Activated naive CD4-positive, alpha-beta T cell treated with anti-CD3 and anti-CD28 coated beads, Interleukin-2, amount 50 U/mL, for 24 hours (primary cell): ENCODE measurements around the gene CORO2A.

Experiments used
- H3K27ac Mint-ChIP-seq: one replicate; pipeline ENCODE4 v1.8.0; 2021; ENCODE audit warnings: mild to moderate bottlenecking, mixed read lengths
- H3K27me3 Mint-ChIP-seq: one replicate; pipeline ENCODE4 v1.8.0; 2021; ENCODE audit warnings: mixed read lengths
- H3K36me3 Mint-ChIP-seq: one replicate; pipeline ENCODE4 v1.8.0; 2021; ENCODE audit warnings: mixed read lengths
- H3K4me1 Mint-ChIP-seq: one replicate; pipeline ENCODE4 v1.8.0; 2021; ENCODE audit warnings: mixed read lengths
- H3K4me3 Mint-ChIP-seq: one replicate; pipeline ENCODE4 v1.8.0; 2021; ENCODE audit warnings: mild to moderate bottlenecking, mixed read lengths
- H3K9me3 Mint-ChIP-seq: one replicate; pipeline ENCODE4 v1.8.0; 2021; ENCODE audit warnings: mixed read lengths

The CORO2A gene

GRCh38 chr9:98172604-98173003 is 19.8 kb downstream of the CORO2A start:
- Mint-ChIP-seq H3K36me3 (no peaks in the 10 kb centered on the region), H3K4me1 (peaks cover 41% of the 10 kb centered on the region), H3K4me3 (no peak overlapping the region), H3K27ac (no peak overlapping the region), H3K27me3 (no peaks in the 10 kb centered on the region), H3K9me3 (no peaks in the 10 kb centered on the region)

GRCh38 chr9:98171176-98171925 is 21.1 kb downstream of the CORO2A start:
- Mint-ChIP-seq H3K27ac (no peak overlapping the region), H3K36me3 (peaks cover 2% of the 10 kb centered on the region), H3K27me3 (no peaks in the 10 kb centered on the region), H3K9me3 (no peaks in the 10 kb centered on the region), H3K4me1 (peaks cover 43% of the 10 kb centered on the region), H3K4me3 (no peak overlapping the region)

DNA sequence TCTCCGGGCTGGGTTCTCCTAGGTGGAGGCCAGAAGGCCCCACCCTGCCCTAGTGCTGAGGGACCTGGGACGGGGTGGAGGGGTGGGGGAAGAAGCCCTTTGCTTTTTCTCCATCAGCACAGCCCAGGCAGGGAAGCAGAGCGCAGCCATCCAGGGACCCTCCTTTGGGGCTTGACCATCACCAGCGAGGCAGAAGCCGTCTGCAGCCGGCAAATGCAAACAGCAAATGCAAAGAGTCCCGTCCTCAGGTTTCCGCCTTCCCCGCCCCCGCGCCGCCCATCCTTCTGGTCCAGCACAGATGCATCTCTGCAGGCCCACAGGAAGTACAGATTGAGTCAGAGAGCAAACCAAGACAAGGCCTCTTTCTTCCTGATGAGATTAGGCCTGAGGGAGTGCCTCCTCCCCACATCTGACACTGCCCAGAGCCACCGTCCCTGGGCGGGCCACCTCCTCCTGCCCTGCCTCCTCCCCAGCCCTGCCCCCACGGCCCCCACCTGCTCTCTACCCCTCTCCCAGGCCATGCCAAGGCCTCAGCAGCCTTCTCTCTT is 23.4 kb downstream of the CORO2A start:
- H3K27me3 Mint-ChIP-seq, result no peaks in the 10 kb centered on the region
- H3K4me3 Mint-ChIP-seq, result no peak overlapping the region
- peaks cover 54% of the 10 kb centered on the region for H3K4me1 Mint-ChIP-seq

DNA sequence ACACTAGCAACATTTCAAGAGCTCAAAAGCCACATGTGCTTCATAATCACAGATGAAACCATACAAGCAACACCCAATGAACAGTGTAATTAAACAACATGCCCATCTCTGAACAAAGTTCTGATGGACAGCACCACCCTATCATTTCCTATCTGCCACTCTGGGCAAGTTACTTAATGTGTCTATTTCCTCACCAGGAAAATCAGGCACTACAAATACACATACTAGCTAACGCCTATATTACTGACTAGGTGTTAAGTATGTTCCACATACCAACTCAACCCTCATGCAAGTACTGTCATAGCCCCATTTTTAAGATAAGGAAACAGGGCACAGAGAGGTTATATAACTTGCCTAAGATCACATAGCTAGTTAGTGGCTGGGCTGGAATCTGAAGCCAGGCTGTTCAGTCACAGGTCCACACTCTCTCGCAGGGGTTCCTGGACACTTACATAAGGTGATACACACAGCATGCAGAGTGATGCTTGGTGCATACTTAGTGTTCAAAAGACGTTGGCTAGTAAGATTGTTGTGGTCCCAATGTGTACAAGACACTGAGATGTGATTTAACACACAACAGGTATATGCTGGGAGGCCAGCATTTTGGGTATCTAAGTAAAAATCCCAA is 24.2 kb downstream of the CORO2A start:
- Mint-ChIP-seq H3K9me3 (no peaks in the 10 kb centered on the region), H3K36me3 (peaks cover 2% of the 10 kb centered on the region), H3K4me1 (peaks cover 60% of the 10 kb centered on the region), H3K27me3 (no peaks in the 10 kb centered on the region), H3K27ac (no peak overlapping the region), H3K4me3 (no peak overlapping the region)

More for the DNA sequence above, 23.4 kb downstream of the CORO2A start:
- H3K36me3 Mint-ChIP-seq, result peaks cover 2% of the 10 kb centered on the region
- peak overlapping the region; percentile 41 for H3K27ac Mint-ChIP-seq
- no peaks in the 10 kb centered on the region for H3K9me3 Mint-ChIP-seq

- Mint-ChIP-seq H3K9me3 (no peaks in the 10 kb centered on the region), H3K36me3 (peaks cover 2% of the 10 kb centered on the region), H3K27me3 (no peaks in the 10 kb centered on the region), H3K4me3 (no peak overlapping the region), H3K4me1 (peaks cover 54% of the 10 kb centered on the region), H3K27ac (no peak overlapping the region)
These were observed 27.5 kb downstream of the CORO2A start for GRCh38 chr9:98164912-98165311.

- no peaks in the 10 kb centered on the region for H3K27me3 Mint-ChIP-seq
- no peak overlapping the region for H3K4me3 Mint-ChIP-seq
- H3K4me1 Mint-ChIP-seq, result peaks cover 54% of the 10 kb centered on the region
- H3K9me3 Mint-ChIP-seq, result no peaks in the 10 kb centered on the region
- H3K27ac Mint-ChIP-seq, result no peak overlapping the region
- peaks cover 2% of the 10 kb centered on the region for H3K36me3 Mint-ChIP-seq
These were observed 29.8 kb downstream of the CORO2A start for GRCh38 chr9:98162613-98163012.

- Mint-ChIP-seq H3K4me1 (peaks cover 47% of the 10 kb centered on the region), H3K36me3 (peaks cover under 1% of the 10 kb centered on the region), H3K27me3 (no peaks in the 10 kb centered on the region), H3K4me3 (no peak overlapping the region), H3K9me3 (no peaks in the 10 kb centered on the region), H3K27ac (no peak overlapping the region)
These were observed 30.6 kb downstream of the CORO2A start for GRCh38 chr9:98161851-98162250.

GRCh38 chr9:98159790-98160189 is 32.6 kb downstream of the CORO2A start:
- H3K27ac Mint-ChIP-seq, result peak overlapping the region; percentile 6
- H3K4me3 Mint-ChIP-seq, result no peak overlapping the region
- no peaks in the 10 kb centered on the region for H3K9me3 Mint-ChIP-seq
- peaks cover 34% of the 10 kb centered on the region for H3K4me1 Mint-ChIP-seq
- H3K36me3 Mint-ChIP-seq, result no peaks in the 10 kb centered on the region
- H3K27me3 Mint-ChIP-seq, result no peaks in the 10 kb centered on the region

DNA sequence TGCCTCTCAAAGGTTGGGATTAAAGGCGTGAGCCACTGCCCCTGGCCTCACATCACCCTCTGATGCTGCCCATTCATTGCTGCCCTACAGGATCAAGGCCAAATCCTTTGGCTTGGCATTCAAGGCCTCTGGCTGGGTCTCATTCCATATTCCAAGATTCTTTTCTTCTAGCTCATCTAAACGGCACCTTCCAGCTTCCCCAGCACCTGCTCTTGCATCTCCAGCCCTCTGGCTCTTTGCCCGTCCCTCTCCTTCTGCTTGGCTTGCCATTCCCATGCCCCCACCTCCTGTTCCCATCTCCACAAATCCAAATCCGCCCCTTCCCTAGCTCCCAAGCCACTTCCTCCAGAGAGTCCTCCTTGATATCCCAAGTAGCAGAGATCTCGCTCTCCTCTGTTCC is 33.1 kb downstream of the CORO2A start:
- peaks cover 2% of the 10 kb centered on the region for H3K36me3 Mint-ChIP-seq
- H3K27ac Mint-ChIP-seq, result peak overlapping the region; percentile 2
- no peak overlapping the region for H3K4me3 Mint-ChIP-seq
- H3K9me3 Mint-ChIP-seq, result no peaks in the 10 kb centered on the region
- H3K4me1 Mint-ChIP-seq, result peaks cover 31% of the 10 kb centered on the region
- no peaks in the 10 kb centered on the region for H3K27me3 Mint-ChIP-seq

DNA sequence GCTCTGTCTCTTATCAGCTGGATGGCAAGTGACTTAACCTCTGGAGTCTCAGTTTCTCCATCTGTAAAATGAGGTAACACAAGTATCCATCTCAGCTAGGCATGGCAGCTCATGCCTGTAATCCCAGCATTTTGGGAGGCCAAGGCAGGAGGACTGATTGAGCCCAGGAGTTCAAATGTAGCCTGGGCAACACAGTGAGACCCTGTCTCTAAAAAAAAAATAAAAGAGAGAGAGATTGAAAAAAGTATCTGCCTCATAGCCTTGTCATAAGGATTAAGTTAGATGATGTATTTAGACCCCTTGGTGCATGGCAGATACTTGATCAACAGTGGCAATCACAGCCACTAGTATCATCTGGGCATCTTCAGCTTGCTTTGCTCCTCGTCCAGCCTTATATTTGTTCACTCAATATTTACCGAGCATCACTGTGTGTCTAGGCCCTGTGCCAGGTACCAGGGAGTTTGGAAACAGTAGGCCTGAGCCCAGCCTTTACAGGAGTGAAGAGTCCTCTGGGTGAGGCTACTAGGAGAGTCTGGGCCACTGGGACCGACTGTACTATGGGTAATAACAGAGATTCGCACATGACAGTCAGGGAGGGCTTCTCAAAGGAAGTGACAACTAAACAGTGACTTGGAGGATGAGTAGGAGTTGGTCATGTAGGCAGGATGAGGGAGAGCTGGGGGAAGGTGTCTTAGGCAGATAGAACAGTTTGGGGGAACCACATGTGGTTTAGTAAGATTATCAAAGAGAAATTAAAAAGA is 34.2 kb downstream of the CORO2A start:
- peak overlapping the region; percentile 56 for H3K27ac Mint-ChIP-seq
- H3K36me3 Mint-ChIP-seq, result peaks cover 2% of the 10 kb centered on the region
- no peaks in the 10 kb centered on the region for H3K27me3 Mint-ChIP-seq
- no peak overlapping the region for H3K4me3 Mint-ChIP-seq
- H3K4me1 Mint-ChIP-seq, result peaks cover 22% of the 10 kb centered on the region
- H3K9me3 Mint-ChIP-seq, result no peaks in the 10 kb centered on the region

DNA sequence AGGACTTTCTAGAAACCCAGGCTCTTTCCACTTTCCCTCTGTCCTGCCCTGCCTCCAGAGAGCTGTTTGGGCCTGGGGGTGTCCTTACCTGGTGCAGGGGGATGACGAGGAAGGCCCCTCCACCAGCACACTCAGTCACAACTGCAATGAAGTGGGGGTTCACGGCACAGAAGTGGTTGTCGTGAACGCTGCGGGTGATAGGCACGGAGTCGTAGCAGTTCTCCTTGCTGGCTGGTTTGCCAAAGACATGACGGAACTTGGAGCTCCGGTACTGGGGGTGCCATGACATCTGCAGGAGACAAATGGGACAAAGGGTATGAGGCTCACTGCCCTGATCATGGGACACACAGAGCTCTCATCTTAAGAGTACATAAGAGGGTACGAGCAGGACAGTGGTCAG is 35.1 kb downstream of the CORO2A start:
- H3K4me1 Mint-ChIP-seq, result peaks cover 22% of the 10 kb centered on the region
- peak overlapping the region; percentile 4 for H3K27ac Mint-ChIP-seq
- H3K4me3 Mint-ChIP-seq, result no peak overlapping the region
- peaks cover 2% of the 10 kb centered on the region for H3K36me3 Mint-ChIP-seq
- H3K27me3 Mint-ChIP-seq, result no peaks in the 10 kb centered on the region
- no peaks in the 10 kb centered on the region for H3K9me3 Mint-ChIP-seq

- Mint-ChIP-seq H3K27me3 (no peaks in the 10 kb centered on the region), H3K4me3 (no peak overlapping the region), H3K4me1 (peaks cover 12% of the 10 kb centered on the region), H3K27ac (no peak overlapping the region), H3K9me3 (no peaks in the 10 kb centered on the region), H3K36me3 (peaks cover 5% of the 10 kb centered on the region)
These were observed 37.8 kb downstream of the CORO2A start for GRCh38 chr9:98154678-98155077.

DNA sequence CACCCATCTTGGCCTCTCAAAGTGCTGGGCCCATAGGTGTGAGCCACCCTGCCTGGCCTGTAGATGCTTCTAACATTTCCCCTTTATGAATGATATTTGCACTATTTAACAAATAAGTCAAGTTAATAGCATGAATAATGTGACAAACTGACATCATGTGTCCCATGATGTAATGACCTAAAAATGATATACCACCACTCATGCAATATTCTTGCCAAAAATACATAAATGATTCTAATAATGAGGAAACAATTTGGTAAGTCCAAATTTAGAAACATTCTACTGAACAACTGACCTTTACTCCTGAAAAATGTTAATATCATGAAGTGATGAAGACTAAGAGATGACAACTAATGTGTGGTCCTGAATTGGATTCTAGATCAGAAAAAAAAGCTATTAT is 39.9 kb downstream of the CORO2A start:
- Mint-ChIP-seq H3K27me3 (no peaks in the 10 kb centered on the region), H3K27ac (no peak overlapping the region), H3K4me3 (no peak overlapping the region), H3K4me1 (no peaks in the 10 kb centered on the region), H3K36me3 (peaks cover 5% of the 10 kb centered on the region), H3K9me3 (no peaks in the 10 kb centered on the region)

DNA sequence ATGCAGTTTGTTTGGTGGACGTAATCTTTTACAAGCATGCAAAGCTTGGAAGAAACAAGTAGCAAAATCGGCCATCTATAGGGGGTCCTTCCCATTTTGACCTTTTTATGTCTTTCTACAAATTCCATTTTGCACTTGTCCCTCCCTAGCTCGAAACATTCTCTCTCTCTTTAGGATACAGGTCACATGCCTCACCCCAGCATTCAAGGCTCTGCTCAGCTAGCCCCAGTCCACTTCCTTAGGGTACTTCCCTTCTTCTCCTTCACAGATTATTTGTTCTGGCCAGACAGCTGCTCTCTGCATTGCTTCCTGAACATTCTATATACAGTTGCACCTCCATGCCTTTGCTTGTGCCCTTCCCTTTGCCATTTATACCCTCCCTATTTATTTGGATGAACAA is 41.7 kb downstream of the CORO2A start:
- Mint-ChIP-seq H3K4me1 (no peaks in the 10 kb centered on the region), H3K27me3 (no peaks in the 10 kb centered on the region), H3K9me3 (no peaks in the 10 kb centered on the region), H3K27ac (peak overlapping the region; percentile 38), H3K4me3 (no peak overlapping the region), H3K36me3 (peaks cover 5% of the 10 kb centered on the region)

- no peaks in the 10 kb centered on the region for H3K27me3 Mint-ChIP-seq
- H3K9me3 Mint-ChIP-seq, result no peaks in the 10 kb centered on the region
- peak overlapping the region; percentile 18 for H3K27ac Mint-ChIP-seq
- peaks cover 5% of the 10 kb centered on the region for H3K36me3 Mint-ChIP-seq
- H3K4me1 Mint-ChIP-seq, result no peaks in the 10 kb centered on the region
- H3K4me3 Mint-ChIP-seq, result no peak overlapping the region
These were observed 42.3 kb downstream of the CORO2A start for GRCh38 chr9:98150164-98150563.

GRCh38 chr9:98149422-98149821 is 43.0 kb downstream of the CORO2A start:
- Mint-ChIP-seq H3K36me3 (peaks cover 7% of the 10 kb centered on the region), H3K4me1 (no peaks in the 10 kb centered on the region), H3K27ac (no peak overlapping the region), H3K4me3 (no peak overlapping the region), H3K27me3 (no peaks in the 10 kb centered on the region), H3K9me3 (no peaks in the 10 kb centered on the region)
